GM18505 (cell line): ENCODE data around the gene GOLGA3.
"Not testable (repeated sequence)": the region's sequence is repeated elsewhere in the genome, so short reads cannot be mapped to it uniquely, and the experiment has no call there.

Experiments used
- ATAC-seq: cut with Tn5 transposase; IDR thresholded peaks from one replicate; pipeline ENCODE4 v1.9.1; 2021; ENCODE audit not compliant: unreplicated experiment
- POLR2A ChIP-seq: IDR thresholded peaks from 4 replicates; pipeline ENCODE4 v1.6.1; 2011; ENCODE audit warnings: borderline replicate concordance; ENCODE audit not compliant: insufficient read depth, insufficient read length; ENCODE audit errors: extremely low read depth

Gene GOLGA3

DNA sequence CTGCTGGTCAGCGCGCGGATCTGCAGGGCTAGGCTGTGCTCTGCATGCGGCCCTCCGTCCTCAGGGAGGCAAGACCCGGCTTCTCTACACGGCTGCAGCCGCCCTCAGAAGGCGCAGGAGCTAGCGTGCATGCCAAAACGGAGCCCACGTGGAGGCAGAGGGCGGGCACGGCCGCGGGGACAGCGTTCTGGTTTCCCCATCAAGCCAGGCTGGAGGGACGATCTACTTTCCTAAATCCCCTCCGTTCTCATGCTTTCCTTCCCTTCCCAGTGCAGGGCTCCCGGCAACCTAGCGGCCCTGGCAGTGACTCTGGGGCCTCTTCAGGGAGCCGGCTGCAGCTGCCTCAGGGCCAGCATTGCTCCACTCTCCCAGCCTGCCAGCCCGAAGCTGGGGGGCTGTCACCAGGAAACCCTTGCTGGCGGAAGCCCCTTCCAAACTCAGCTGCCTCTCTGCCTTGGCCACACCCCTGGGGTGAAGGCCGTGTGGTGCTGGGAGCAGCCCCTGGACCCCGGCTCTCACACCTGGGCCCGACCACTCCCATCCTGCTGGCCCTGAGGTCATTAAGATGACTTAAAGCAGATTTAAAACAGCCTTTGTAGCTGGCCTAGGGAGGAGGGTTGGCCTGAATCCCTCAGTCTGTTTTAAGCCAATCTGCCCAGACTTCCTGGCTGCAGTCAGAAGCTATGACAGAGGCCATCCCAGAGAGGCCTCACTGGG lies 9.2 kb upstream of the GOLGA3 start:
- TF ChIP-seq POLR2A, result no peak
- ATAC-seq, result no peak

DNA sequence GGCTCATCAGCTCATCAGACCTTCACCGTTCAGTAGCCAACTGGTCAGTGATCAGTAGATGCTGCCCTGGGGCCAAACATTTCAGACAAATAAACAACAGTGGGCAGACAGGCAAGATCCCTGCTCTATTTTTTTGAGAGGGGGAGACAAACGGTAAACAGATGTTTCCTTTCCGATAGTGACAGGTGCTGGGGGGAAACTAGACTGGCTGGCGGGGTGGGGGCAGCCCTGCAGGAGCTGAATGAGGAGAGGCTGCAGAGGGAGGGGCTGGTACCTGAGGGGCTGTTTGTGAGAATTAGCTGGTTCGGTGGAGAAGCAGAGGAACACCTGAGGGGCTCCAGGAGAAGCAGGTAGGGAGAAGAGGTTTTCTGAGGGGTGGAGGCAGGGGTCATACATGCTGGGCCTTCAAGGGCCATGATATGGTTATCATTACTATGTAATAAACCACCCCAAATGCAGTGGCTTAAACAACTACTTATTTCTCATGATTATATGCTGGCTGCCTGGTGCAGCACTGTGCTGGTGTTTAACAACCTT lies 8.2 kb upstream of the GOLGA3 start:
- ATAC-seq, result no peak

DNA sequence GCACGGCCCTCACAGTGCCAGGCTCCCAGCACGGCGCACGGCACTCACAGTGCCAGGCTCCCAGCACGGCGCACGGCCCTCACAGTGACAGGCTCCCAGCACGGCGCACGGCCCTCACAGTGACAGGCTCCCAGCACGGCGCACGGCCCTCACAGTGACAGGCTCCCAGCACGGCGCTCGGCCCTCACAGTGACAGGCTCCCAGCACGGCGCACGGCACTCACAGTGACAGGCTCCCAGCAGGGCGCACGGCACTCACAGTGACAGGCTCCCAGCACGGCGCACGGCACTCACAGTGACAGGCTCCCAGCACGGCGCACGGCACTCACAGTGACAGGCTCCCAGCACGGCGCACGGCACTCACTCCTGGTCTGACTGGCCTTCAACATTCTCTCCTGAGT lies 7.6 kb upstream of the GOLGA3 start:
- not testable (repeated sequence) for ATAC-seq

More for the DNA sequence above, 8.2 kb upstream of the GOLGA3 start:
- TF ChIP-seq POLR2A, result no peak

DNA sequence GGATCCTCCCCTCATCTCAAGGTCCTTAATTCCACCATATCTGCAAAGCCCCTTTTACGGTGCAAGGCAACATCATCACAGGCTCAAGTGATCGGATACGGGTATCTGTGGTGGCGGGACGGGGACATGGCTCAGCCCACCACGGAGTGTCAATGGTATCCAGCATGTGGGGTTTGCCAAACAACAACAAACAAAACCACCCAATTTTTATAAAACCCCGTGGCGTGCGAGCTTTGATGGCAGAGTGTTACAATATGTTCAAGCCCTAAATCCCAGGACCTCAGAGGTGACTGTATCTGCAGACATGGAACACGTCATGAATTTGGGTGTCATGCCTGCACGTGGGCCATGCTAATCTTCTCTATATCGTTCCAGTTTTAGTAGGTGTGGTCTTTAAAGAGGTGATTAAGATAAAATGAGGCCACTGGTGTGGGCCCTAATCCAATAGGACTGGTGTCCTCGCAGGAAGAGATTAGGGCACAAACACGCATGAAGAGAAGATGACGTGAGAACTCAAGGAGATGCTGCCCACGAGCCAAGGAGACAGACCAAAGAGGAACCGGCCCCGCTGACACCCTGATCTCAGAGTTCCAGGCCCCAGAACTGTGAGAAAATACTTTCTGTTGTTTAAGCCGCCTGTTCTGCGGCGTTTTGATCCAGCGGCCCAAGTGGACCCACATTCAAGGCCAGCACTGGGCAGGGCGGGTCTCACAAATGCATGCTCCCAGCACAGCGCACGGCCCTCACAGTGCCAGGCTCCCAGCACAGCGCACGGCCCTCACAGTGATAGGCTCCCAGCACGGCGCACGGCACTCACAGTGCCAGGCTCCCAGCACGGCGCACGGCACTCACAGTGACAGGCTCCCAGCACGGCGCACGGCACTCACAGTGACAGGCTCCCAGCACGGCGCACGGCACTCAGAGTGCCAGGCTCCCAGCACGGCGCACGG lies 6.7 kb upstream of the GOLGA3 start:
- no peak for TF ChIP-seq POLR2A
- no peak for ATAC-seq

DNA sequence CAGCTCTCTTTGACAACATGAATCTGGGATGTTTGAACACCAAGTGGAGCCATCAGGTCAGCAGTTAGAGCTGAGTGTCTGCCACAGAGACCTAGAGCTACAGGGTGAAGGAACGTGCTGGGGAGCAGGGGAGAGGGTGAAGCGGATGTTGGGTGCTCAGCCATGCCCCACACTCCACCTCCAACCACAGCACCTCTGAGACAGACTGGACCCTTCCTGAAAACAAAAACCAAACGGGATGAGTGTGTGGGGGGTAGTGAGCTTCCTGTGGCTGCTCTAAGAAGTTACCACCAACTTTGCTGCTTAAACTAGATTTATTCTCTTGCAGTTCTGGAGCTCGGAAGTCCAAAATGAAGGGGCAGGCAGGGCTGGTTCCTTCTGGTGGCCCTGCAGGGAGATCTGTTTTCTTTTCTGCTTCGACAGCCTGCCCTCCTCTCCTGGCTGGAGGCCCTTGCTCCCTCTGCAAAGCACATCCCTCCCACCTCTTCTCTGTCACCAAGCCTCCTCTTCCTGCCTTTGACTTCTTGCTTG lies 5.6 kb upstream of the GOLGA3 start:
- no peak for TF ChIP-seq POLR2A
- ATAC-seq, result no peak

DNA sequence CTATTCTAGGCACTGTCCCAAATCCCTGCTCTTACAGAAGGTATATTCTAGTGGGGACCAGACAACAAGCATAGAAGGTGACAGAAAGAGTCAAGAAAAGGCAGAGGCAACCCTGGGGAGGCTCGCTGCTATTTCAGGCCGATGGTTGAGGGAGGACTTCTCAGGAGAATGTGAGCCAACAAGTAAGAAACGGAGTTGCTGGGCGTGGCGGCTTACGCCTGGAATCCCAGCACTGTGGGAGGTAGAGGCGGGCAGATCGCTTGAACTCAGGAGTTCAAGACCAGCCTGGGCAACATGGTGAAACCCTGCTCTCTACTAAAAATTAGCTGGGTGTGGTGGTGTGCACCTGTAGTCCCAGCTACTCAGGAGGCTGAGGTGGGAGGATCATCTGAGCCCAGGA lies 4.7 kb upstream of the GOLGA3 start:
- no peak for ATAC-seq
- no peak for TF ChIP-seq POLR2A

DNA sequence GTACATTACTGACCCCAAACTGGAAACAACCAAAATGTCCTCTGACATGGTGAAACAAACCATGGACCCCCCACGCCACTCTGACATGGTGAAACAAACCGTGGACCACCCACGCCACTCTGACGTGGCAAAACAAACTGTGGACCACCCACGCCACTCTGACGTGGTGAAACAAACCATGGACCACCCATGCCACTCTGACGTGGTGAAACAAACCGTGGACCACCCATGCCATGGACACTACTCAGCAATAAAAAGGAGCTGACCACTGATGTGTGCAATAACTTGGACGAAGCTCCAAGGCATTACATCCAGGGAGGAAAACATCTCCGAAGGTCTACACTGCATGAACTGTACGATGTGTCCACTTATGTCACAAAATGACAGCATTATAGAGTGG lies 3.1 kb upstream of the GOLGA3 start:
- no peak for TF ChIP-seq POLR2A
- no peak for ATAC-seq

DNA sequence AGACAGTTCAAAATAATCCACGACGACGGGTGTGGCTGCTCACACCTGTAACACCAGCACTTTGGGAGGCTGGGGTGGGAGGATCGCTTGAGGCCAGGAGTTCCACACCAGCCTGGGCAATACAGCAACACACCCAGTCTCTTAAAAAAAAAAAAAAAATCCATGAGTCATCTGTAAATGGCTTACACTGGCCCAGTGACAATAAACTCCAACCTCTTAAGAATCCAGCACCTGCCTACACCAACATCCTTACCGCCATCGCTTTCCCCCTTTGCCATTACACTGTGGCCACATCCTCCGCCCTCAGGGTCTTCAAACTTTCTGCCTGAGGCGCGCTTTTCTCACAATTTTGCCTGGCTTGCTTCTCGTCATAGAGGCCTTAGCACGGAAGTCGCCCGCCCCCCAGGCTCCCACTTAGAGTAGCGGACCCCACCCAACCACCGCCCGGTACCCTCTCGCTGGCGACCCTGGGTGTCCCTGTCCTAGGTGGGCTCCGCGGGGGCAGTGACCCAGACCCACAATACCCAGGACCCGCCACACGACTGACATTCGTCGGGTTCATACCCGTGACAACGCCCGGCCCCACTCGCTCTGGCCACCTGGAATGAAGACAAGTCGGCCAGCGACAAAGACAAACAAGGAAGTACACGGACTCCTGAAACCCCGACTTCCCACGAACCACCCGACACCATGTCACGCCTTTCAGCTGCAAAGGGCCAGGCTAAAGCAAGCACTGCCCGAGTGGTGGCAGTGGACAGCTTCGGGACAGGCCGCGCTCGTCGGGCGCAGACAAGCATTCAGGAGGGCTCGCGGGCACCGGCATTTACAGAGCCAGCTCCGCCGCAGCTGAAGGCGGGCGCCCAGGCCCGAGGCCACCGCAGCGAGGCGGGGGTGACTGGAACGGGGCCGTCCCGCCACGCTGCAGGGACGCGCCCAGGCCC lies 636 bp downstream of the GOLGA3 start:
- TF ChIP-seq POLR2A, result no peak
- peak; percentile 18 for ATAC-seq

DNA sequence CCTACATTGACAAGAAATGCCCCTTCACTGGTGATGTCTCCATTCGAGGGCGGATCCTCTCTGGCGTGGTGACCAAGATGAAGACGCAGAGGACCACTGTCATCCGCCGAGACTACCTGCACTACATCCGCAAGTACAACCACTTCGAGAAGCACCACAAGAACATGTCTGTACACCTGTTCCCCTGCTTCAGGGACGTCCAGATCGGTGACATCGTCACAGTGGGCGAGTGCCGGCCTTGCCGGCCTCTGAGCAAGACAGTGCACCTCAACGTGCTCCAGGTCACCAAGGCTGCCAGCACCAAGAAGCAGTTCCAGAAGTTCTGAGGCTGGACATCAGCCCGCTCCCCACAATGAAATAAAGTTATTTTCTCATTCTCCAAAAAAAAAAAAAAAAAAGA lies 2.8 kb downstream of the GOLGA3 start:
- no peak for TF ChIP-seq POLR2A
- ATAC-seq, result no peak

DNA sequence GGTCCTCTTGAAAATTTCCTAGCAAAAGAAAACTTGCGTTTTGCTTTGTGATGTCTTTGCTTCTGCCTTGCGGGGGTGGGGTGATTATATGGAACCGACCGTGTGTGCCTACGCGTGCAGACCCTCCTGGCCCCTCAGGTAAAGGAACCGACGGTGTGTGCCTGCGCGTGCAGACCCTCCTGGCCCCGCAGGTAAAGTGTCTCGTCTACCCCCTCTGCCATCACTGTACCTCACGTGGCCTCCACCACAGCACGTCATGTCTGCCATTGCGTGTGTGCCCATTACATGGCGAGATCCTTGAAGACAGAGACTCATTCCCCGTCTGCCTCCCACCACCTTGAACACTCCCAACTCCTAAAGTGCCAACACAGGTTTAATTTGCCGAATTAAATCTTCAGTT lies 3.6 kb downstream of the GOLGA3 start:
- no peak for ATAC-seq
- no peak for TF ChIP-seq POLR2A

DNA sequence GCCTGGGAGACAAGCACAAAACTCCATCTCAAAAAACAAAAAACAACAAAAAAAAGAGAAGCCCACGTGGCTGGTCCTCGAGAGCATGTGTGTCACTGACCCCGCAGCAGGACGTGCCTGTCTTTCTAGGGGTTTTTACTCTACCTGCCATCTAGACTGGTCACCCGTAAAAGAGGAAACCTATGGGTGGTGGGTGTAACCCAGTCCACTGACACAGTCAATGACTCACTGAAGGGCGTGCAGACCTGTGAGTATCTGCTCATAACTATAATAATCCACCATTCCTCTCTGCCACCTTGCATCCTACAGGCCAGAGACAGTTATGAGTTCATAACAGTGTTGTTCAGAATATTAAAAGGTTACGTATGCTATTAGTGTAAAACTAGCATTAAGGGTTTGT lies 4.6 kb downstream of the GOLGA3 start:
- ATAC-seq, result no peak
- no peak for TF ChIP-seq POLR2A

DNA sequence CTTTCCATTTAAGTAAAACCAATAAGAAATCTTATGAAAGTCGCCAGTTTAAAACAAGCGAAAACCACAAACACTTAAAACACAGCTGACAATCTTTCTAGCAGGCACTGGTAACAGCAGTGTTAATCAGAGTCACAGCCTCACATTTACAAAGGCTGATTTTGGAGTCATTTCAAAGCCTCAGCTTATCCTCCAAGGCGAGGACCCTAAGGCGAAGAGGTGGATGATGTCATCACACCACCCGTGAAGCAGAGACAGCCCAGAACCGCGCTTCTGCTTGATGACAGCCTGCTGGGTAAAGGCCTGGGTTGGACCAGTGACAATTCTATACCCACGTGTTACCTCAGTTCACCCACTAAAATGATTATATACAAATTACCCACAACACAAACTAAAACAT lies 10.1 kb downstream of the GOLGA3 start:
- no peak for ATAC-seq
- no peak for TF ChIP-seq POLR2A

DNA sequence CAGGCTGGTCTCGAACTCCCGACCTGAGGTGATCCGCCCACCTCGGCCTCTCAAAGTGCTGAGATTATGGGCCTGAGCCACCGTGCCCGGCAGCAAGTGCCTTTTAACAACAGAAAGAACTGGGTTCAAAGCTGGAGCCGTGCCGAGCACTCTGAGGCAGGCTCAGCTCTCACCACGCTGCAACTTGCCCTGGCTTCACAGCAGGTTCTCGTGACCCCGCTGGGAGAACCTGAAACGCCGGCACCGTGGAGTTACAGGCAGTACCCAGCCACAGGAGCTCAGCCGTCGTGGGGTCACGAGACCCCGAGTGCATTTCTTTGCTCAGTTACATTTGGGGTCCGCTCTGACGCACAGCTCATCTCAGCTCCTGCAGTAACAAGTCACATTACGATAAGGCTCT lies 14.4 kb downstream of the GOLGA3 start:
- no peak for ATAC-seq
- TF ChIP-seq POLR2A, result no peak

DNA sequence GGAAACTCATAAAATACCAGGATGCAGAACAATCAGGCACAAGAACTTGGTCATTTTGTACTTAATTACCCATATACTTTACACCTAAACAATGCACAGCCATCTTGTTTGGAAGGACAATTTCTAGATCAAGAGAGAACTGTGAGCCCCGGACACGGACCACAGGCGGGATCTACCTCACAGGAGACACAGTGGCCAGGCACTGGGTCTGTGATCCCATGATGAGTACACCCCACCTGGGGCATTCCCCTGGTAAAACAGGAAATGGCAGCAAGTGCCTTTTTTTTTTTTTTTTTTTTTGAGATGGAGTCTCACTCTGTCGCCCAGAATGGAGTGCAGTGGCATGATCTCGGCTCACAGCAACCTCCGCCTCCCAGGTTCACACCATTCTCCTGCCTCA lies 15.2 kb downstream of the GOLGA3 start:
- TF ChIP-seq POLR2A, result no peak
- no peak for ATAC-seq
